Osteoblast (primary cell): ENCODE data around the gene REXO1. TPM values are rescaled to one million over a fixed set of nuclear protein-coding genes. Genes with fewer than 3 reads are reported as not detected.

Experiments used
- DNase-seq: peaks from one replicate; pipeline ENCODE4 v3.0.0; 2011; ENCODE audit warnings: low spot score, mixed read lengths; ENCODE audit not compliant: insufficient read length; ENCODE audit errors: missing footprints
- H2AFZ ChIP-seq: 2 replicates; pipeline ENCODE4 v1.6.0; 2011; ENCODE audit warnings: mild to moderate bottlenecking, low read length
- H3K27ac ChIP-seq: 2 replicates; pipeline ENCODE4 v1.5.1; 2011; ENCODE audit warnings: mild to moderate bottlenecking, low read depth, low read length, moderate library complexity
- H3K27me3 ChIP-seq: 2 replicates; pipeline ENCODE4 v1.6.0; 2012; ENCODE audit warnings: mild to moderate bottlenecking, control low read depth, inconsistent platforms, low read length, moderate library complexity; ENCODE audit not compliant: insufficient read depth
- H3K36me3 ChIP-seq: 2 replicates; pipeline ENCODE4 v1.5.1; 2011; ENCODE audit warnings: mild to moderate bottlenecking, low read length, control low read depth, moderate library complexity; ENCODE audit not compliant: insufficient read depth
- H3K4me1 ChIP-seq: 2 replicates; pipeline ENCODE4 v1.5.1; 2011; ENCODE audit warnings: mild to moderate bottlenecking, low read length, control low read depth, moderate library complexity; ENCODE audit not compliant: insufficient read depth
- H3K4me2 ChIP-seq: 2 replicates; pipeline ENCODE4 v1.6.0; 2011; ENCODE audit warnings: mild to moderate bottlenecking, low read length; ENCODE audit not compliant: insufficient read depth
- H3K4me3 ChIP-seq: fragments of 200-600 bp; sonication (generic); 3 replicates; pipeline ENCODE4 v1.5.1; 2012; ENCODE audit warnings: mild to moderate bottlenecking, low read length, inconsistent platforms; ENCODE audit not compliant: insufficient read depth
- H3K79me2 ChIP-seq: 2 replicates; pipeline ENCODE4 v1.6.0; 2012; ENCODE audit warnings: mild to moderate bottlenecking, low read length, control low read depth, inconsistent platforms; ENCODE audit not compliant: insufficient read depth
- H3K9me3 ChIP-seq: 2 replicates; pipeline ENCODE4 v1.5.1; 2011; ENCODE audit warnings: low read depth, low read length, control low read depth
- H4K20me1 ChIP-seq: 2 replicates; pipeline ENCODE4 v1.6.0; 2012; ENCODE audit warnings: mild to moderate bottlenecking, low read length, control low read depth; ENCODE audit not compliant: insufficient read depth
- CTCF ChIP-seq: IDR thresholded peaks from 2 replicates; pipeline ENCODE4 v1.5.1; 2011; ENCODE audit warnings: mild to moderate bottlenecking, low read depth, low read length, moderate library complexity; ENCODE audit errors: extremely low read depth
- total RNA-seq: library from RNA; depleted of rRNA; stranded (reverse); fragments of >200 nt; gene quantifications from 2 replicates; pipeline ENCODE4 v1.2.3, GENCODE V29; 2012

REXO1 gene
- total RNA-seq, 1 donor: 9.4 TPM

DNA sequence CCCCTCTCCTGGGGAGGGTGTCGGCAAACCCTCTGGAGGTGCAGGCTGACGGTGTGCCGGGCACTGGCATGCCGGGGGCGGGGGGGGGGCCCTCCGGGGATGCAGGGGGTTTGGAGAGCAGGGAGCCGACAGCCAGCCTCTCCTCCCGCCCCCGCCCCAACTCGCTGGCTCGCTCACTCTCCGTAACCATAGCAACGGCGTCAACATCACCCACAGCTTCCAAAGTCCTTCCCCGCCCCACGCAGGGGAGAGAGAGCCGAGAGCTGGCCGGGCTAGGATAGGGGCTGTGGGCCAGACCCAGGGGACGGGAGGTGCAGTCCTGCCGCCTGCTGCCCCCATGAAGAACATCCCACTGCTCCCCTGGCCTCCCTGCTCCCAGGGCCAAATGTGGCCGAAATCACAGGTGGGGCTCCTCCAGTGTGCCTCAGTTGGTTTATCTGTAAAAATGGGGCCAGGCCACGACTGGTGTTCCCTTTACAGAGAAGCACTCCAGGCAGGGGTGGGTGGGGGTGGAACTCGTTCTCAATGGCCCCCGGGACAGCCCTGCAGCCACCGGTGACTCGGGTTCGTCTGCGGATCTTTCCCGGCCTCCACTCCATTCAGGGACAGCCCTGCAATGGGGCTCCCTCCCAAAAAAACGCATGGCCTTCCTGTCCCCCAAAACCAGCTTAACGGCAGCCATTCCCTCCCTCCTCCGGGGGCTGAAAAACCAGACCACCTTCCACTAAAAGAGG, 11.9 kb upstream of the REXO1 start:
- Histone ChIP-seq H3K4me2 (peak overlapping the region; percentile 73), H3K27me3 (no peaks in the 10 kb centered on the region), H3K36me3 (no peaks in the 10 kb centered on the region), H3K4me3 (peak overlapping the region; percentile 89), H2AFZ (no peak overlapping the region), H4K20me1 (peaks cover 61% of the 10 kb centered on the region), H3K9me3 (no peaks in the 10 kb centered on the region), H3K79me2 (peaks cover 82% of the 10 kb centered on the region), H3K27ac (peak overlapping the region; percentile 75), H3K4me1 (peaks cover 29% of the 10 kb centered on the region)
- peak; percentile 99 for DNase-seq
- no peak for TF ChIP-seq CTCF

DNA sequence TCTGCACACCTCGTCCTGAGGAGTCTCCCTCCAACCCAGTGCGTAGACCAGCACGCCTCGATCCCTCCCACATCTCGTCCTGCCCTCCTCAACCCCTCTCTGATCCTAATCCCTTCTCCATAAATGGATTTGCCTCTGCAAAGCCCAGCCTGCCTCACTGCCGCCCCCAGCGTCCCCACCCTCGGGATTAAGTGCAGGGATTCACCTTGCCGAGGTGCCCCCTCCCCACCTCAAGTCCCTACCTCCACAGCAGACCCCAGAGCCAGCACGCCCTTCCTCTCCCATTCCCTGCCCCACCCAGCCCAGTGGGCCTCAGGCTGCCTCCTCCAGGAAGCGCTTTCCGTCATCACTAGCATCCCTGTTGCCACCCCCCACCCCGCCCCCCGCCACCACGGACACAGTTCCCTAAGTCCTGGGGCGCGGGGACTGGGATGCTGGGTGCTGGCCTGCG, 11.1 kb upstream of the REXO1 start:
- Histone ChIP-seq H3K4me2 (peak overlapping the region; percentile 4), H3K36me3 (no peaks in the 10 kb centered on the region), H3K9me3 (no peaks in the 10 kb centered on the region), H2AFZ (no peak overlapping the region), H4K20me1 (peaks cover 68% of the 10 kb centered on the region), H3K79me2 (peaks cover 86% of the 10 kb centered on the region), H3K4me3 (no peak overlapping the region), H3K27ac (peak overlapping the region; percentile 8), H3K27me3 (no peaks in the 10 kb centered on the region), H3K4me1 (peaks cover 31% of the 10 kb centered on the region)
- no peak for DNase-seq
- no peak for TF ChIP-seq CTCF

GRCh38 chr19:1858412-1859081, 10.3 kb upstream of the REXO1 start:
- TF ChIP-seq CTCF: no peak
- peaks cover 70% of the 10 kb centered on the region for H4K20me1 ChIP-seq

More at GRCh38 chr19:1858412-1859081, 10.3 kb upstream of the REXO1 start:
- H3K79me2 ChIP-seq: peaks cover 94% of the 10 kb centered on the region
- H3K4me1 ChIP-seq: peaks cover 33% of the 10 kb centered on the region
- DNase-seq: no peak
- H2AFZ ChIP-seq: no peak overlapping the region
- no peaks in the 10 kb centered on the region for H3K36me3 ChIP-seq
- H3K4me2 ChIP-seq: no peak overlapping the region
- H3K4me3 ChIP-seq: no peak overlapping the region
- no peaks in the 10 kb centered on the region for H3K9me3 ChIP-seq
- H3K27ac ChIP-seq: peak overlapping the region; percentile 8
- no peaks in the 10 kb centered on the region for H3K27me3 ChIP-seq
